KBM-7 (cell line): ENCODE data around the gene INHBC.

Source experiments
- DNase-seq: peaks from one replicate; pipeline ENCODE4 v3.0.0-alpha.2; 2015
- in situ Hi-C: fragments of 300-500 bp; cut with MboI; formaldehyde crosslinking; loops from 2 replicates; pipeline ENCODE4 v1.14.3; 2020; ENCODE audit warnings: low sequenced_read_pairs, low pct_unique_long_range_greater_than_20kb, mixed read lengths

INHBC gene

GRCh38 chr12:57462912-57463253, 28.3 kb downstream of the INHBC start:
- no peak for DNase-seq
- in situ Hi-C loops, result no loop called here

GRCh38 chr12:57464569-57464968, 30.0 kb downstream of the INHBC start:
- in situ Hi-C loops, result no loop called here
- no peak for DNase-seq

- in situ Hi-C loops, result no loop called here
- DNase-seq, result no peak
Observed at GRCh38 chr12:57465030-57465746, 30.6 kb downstream of the INHBC start.

- DNase-seq, result no peak
- in situ Hi-C loops, result no loop called here
Observed at GRCh38 chr12:57465747-57466505, 31.3 kb downstream of the INHBC start.

GRCh38 chr12:57467212-57467874, 32.8 kb downstream of the INHBC start:
- DNase-seq, result no peak
- in situ Hi-C loops, result no loop called here

- no peak for DNase-seq
- in situ Hi-C loops, result no loop called here
Observed at GRCh38 chr12:57467915-57468314, 33.3 kb downstream of the INHBC start.

- in situ Hi-C loops, result no loop called here
- DNase-seq, result no peak
Observed at GRCh38 chr12:57469296-57470164, 34.9 kb downstream of the INHBC start.

- in situ Hi-C loops, result no loop called here
Observed at GRCh38 chr12:57470286-57470969, 35.8 kb downstream of the INHBC start.

GRCh38 chr12:57470970-57471656, 36.5 kb downstream of the INHBC start:
- in situ Hi-C loops, result no loop called here
- no peak for DNase-seq

More at GRCh38 chr12:57470286-57470969, 35.8 kb downstream of the INHBC start:
- no peak for DNase-seq

GRCh38 chr12:57471661-57472060, 37.1 kb downstream of the INHBC start:
- in situ Hi-C loops, result no loop called here
- DNase-seq, result no peak

GRCh38 chr12:57472391-57472790, 37.8 kb downstream of the INHBC start:
- in situ Hi-C loops, result no loop called here
- no peak for DNase-seq

- no peak for DNase-seq
- in situ Hi-C loops, result no loop called here
Observed at GRCh38 chr12:57473392-57473791, 38.8 kb downstream of the INHBC start.

GRCh38 chr12:57473886-57474285, 39.3 kb downstream of the INHBC start:
- in situ Hi-C loops, result no loop called here
- DNase-seq, result no peak

- DNase-seq, result no peak
- in situ Hi-C loops, result no loop called here
Observed at GRCh38 chr12:57474430-57474829, 39.8 kb downstream of the INHBC start.

- in situ Hi-C loops, result no loop called here
- DNase-seq, result no peak
Observed at GRCh38 chr12:57474862-57475261, 40.3 kb downstream of the INHBC start.

GRCh38 chr12:57475271-57476161, 40.9 kb downstream of the INHBC start:
- DNase-seq, result no peak
- in situ Hi-C loops, result no loop called here
